Calu3 (cell line): ENCODE measurements around the gene HBZ. TPM values are rescaled to one million over a fixed set of nuclear protein-coding genes. Genes with fewer than 3 reads are reported as not detected.

ENCODE experiments used
- BruUV-seq: library from RNA; stranded (reverse); fragments of 400-500 nt; replicated peaks from 2 replicates; lab custom pipeline; 2021; lab: Mats Ljungman, UMichigan
- CTCF ChIA-PET: fragments of 300-600 bp; sonication (Branson Sonifier 250); formaldehyde crosslinking; loops from one replicate; lab custom pipeline; 2022; ENCODE audit warnings: antibody characterized with exemption; lab: Charles Lee
- DNase-seq: peaks from one replicate; pipeline ENCODE4 v3.0.0; 2022
- H3K27ac Mint-ChIP-seq: one replicate; pipeline ENCODE4 v1.8.0; 2022; ENCODE audit warnings: mixed read lengths; ENCODE audit not compliant: unreplicated experiment
- H3K27me3 Mint-ChIP-seq: one replicate; pipeline ENCODE4 v1.8.0; 2022; ENCODE audit warnings: mixed read lengths; ENCODE audit not compliant: unreplicated experiment
- H3K36me3 Mint-ChIP-seq: one replicate; pipeline ENCODE4 v1.8.0; 2022; ENCODE audit warnings: mild to moderate bottlenecking, moderate library complexity, mixed read lengths; ENCODE audit not compliant: insufficient read depth, unreplicated experiment
- H3K4me1 Mint-ChIP-seq: one replicate; pipeline ENCODE4 v1.8.0; 2022; ENCODE audit warnings: mild to moderate bottlenecking, low read depth, mixed read lengths; ENCODE audit not compliant: unreplicated experiment
- H3K4me3 Mint-ChIP-seq: one replicate; pipeline ENCODE4 v1.8.0; 2022; ENCODE audit warnings: mild to moderate bottlenecking, low read depth, moderate library complexity, mixed read lengths; ENCODE audit not compliant: unreplicated experiment
- H3K9me3 Mint-ChIP-seq: one replicate; pipeline ENCODE4 v1.8.0; 2022; ENCODE audit warnings: low read depth, mixed read lengths; ENCODE audit not compliant: unreplicated experiment
- intact Hi-C: fragments of 100-400 bp; cut with micrococcal nuclease; formaldehyde crosslinking; loops from one replicate; pipeline ENCODE4 v1.10.0; 2022; ENCODE audit not compliant: unreplicated experiment
- total RNA-seq: library from RNA; stranded (reverse); gene quantifications from 2 replicates; pipeline ENCODE4 v1.2.3, GENCODE V29; 2022
- TF ChIP-seq, protein P1 (sequence below): fragments of 200-600 bp; IDR thresholded peaks from one replicate; pipeline ENCODE4 v1.8.0; 2022; ENCODE audit warnings: antibody characterized with exemption; ENCODE audit not compliant: unreplicated experiment

Gene HBZ
- total RNA-seq, 1 experiment from 2014 or later = not detected

DNA sequence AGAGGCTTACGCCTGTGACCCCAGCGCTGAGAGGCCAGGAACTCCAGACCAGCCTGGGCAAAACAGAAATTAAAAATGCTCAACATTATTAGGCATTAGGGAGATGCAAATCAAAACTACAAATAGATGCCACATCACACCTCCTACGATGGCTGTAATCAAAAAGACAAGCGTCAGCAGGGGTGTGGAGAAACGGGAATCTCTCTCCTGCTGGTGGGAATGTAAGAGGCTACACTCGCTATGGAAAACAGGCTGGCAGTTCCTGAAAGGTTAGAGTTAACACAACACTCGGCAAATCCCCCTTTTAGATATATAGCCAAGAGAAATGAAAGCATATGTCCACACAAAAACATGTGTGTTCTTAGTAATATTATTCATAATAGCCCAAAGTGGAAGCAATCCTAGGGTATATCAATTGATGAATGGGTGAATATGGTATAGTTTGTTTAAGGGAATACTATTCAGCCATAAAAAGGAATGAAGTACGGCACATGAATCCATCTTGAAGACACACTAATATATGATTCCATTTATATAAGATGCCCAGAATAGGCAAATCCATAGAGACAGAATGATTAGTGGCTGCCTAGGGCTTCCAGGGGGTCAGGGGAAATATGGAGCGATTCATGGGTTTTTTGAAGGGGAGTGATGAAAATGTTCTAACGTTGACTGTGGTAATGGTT, 12.1 kb upstream of the HBZ start:
- no peak overlapping the region for H3K4me3 Mint-ChIP-seq
- H3K36me3 Mint-ChIP-seq = peaks cover 40% of the 10 kb centered on the region
- H3K9me3 Mint-ChIP-seq = no peaks in the 10 kb centered on the region
- no peak for DNase-seq
- intact Hi-C loops = no loop called here
- H3K4me1 Mint-ChIP-seq = no peaks in the 10 kb centered on the region
- no TSS peak for BruUV-seq
- TF ChIP-seq, protein P1, sequence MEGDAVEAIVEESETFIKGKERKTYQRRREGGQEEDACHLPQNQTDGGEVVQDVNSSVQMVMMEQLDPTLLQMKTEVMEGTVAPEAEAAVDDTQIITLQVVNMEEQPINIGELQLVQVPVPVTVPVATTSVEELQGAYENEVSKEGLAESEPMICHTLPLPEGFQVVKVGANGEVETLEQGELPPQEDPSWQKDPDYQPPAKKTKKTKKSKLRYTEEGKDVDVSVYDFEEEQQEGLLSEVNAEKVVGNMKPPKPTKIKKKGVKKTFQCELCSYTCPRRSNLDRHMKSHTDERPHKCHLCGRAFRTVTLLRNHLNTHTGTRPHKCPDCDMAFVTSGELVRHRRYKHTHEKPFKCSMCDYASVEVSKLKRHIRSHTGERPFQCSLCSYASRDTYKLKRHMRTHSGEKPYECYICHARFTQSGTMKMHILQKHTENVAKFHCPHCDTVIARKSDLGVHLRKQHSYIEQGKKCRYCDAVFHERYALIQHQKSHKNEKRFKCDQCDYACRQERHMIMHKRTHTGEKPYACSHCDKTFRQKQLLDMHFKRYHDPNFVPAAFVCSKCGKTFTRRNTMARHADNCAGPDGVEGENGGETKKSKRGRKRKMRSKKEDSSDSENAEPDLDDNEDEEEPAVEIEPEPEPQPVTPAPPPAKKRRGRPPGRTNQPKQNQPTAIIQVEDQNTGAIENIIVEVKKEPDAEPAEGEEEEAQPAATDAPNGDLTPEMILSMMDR = no peak
- CTCF ChIA-PET = interaction anchor here (0.8 to 1.1 kb wide), 2 partner anchors 11 to 213 kb away, joined by 6 read pairs; no protein-coding TSS in a partner anchor
- H3K27me3 Mint-ChIP-seq = peaks cover 18% of the 10 kb centered on the region
- no peak overlapping the region for H3K27ac Mint-ChIP-seq

DNA sequence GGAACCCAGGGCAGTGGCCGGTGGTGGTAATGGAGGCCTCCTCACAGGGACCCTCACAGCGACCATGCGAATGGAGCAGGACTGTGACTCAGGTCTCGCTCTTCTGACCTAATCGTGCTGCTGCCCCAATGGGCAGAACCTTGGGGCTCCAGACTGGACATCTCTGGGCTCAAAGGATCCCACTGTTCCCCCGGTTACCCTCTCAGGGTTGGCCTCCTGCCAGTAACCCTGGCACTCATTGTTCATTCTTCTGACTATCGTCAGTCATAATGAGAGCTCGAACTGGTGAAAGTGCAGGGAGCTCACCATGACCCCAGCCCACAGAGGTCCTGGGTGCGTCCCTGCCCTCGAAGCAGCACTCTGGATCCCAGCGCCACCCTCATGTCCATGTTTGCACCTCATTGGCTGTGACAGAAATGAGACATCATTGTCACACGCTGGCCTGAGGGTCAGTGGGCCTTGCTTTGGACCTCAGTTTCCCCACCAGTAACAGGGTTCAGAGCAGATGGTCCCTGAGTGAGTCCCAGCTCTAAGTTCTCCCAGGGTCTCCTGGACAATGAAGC, 10.0 kb upstream of the HBZ start:
- Mint-ChIP-seq H3K4me3 (no peak overlapping the region), H3K27ac (no peak overlapping the region), H3K36me3 (peaks cover 28% of the 10 kb centered on the region), H3K27me3 (peaks cover 18% of the 10 kb centered on the region), H3K4me1 (no peaks in the 10 kb centered on the region), H3K9me3 (no peaks in the 10 kb centered on the region)
- intact Hi-C loops = no loop called here
- BruUV-seq = no TSS peak
- no peak for DNase-seq
- CTCF ChIA-PET = no interaction called here
- TF ChIP-seq, protein P1 = no peak

- intact Hi-C loops = no loop called here
- H3K9me3 Mint-ChIP-seq = no peaks in the 10 kb centered on the region
- H3K4me1 Mint-ChIP-seq = no peaks in the 10 kb centered on the region
- H3K4me3 Mint-ChIP-seq = no peak overlapping the region
- TF ChIP-seq, protein P1 = no peak
- no peak overlapping the region for H3K27ac Mint-ChIP-seq
- H3K27me3 Mint-ChIP-seq = peaks cover 21% of the 10 kb centered on the region
- peaks cover 22% of the 10 kb centered on the region for H3K36me3 Mint-ChIP-seq
- DNase-seq = no peak
- no TSS peak for BruUV-seq
- CTCF ChIA-PET = no interaction called here
Measured at GRCh38 chr16:143047-143446, 9.4 kb upstream of the HBZ start.

DNA sequence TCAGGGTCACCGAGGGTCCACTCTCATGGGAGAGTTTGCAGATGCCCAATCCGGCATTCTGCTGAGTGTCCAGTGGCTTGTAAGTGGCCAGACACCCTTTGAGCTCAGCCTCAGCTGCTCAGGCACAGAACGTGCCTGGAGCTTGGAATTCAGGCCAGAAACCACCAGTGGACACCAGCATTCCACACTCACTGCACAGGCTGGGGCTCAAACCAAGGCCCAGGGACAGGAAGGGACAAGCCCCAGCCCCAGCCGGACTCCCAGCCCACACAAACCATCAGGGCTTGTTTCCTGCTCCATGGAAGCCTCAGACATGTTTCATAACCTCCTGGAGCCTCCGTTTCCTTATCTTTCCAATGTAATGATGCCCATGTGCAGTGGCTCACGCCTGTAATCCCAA, 9.0 kb upstream of the HBZ start:
- DNase-seq = no peak
- no peak overlapping the region for H3K4me3 Mint-ChIP-seq
- no peaks in the 10 kb centered on the region for H3K9me3 Mint-ChIP-seq
- no TSS peak for BruUV-seq
- H3K4me1 Mint-ChIP-seq = no peaks in the 10 kb centered on the region
- CTCF ChIA-PET = no interaction called here
- TF ChIP-seq, protein P1 = no peak
- peaks cover 25% of the 10 kb centered on the region for H3K27me3 Mint-ChIP-seq
- H3K36me3 Mint-ChIP-seq = peaks cover 18% of the 10 kb centered on the region
- intact Hi-C loops = no loop called here
- H3K27ac Mint-ChIP-seq = no peak overlapping the region
